Chondrocyte (in vitro differentiated cells): ENCODE measurements around the gene TMEM132E. TPM values are rescaled to one million over a fixed set of nuclear protein-coding genes. Genes with fewer than 3 reads are reported as not detected.

Experiments
- DNase-seq: peaks from one replicate; pipeline ENCODE4 v3.0.0; 2021; ENCODE audit warnings: mixed read lengths, low spot score
- H3K27ac Mint-ChIP-seq: one replicate; pipeline ENCODE4 v1.8.0; 2021; ENCODE audit warnings: mild to moderate bottlenecking, moderate library complexity, mixed read lengths; ENCODE audit not compliant: unreplicated experiment
- H3K27me3 Mint-ChIP-seq: 2 replicates; pipeline ENCODE4 v1.8.0; 2021; ENCODE audit warnings: low read depth, mixed read lengths
- H3K36me3 Mint-ChIP-seq: 2 replicates; pipeline ENCODE4 v1.8.0; 2021; ENCODE audit warnings: low read depth, mixed read lengths
- H3K4me1 Mint-ChIP-seq: 2 replicates; pipeline ENCODE4 v1.8.0; 2021; ENCODE audit warnings: low read depth, mild to moderate bottlenecking, mixed read lengths
- H3K4me3 Mint-ChIP-seq: one replicate; pipeline ENCODE4 v1.8.0; 2021; ENCODE audit warnings: mild to moderate bottlenecking, moderate library complexity, mixed read lengths; ENCODE audit not compliant: unreplicated experiment
- H3K9me3 Mint-ChIP-seq: 2 replicates; pipeline ENCODE4 v1.8.0; 2021; ENCODE audit warnings: low read depth, mixed read lengths
- CTCF ChIP-seq: fragments of 200-600 bp; sonication (generic); IDR thresholded peaks from 2 replicates; pipeline ENCODE4 v1.5.0; 2021; ENCODE audit warnings: antibody characterized with exemption, mild to moderate bottlenecking, moderate library complexity
- total RNA-seq: library from RNA; stranded (reverse); gene quantifications from 3 replicates; pipeline ENCODE4 v1.2.1, GENCODE V29; 2021

The TMEM132E gene
- total RNA-seq, 1 donor from 2014 or later = 0.20 TPM

- no peaks in the 10 kb centered on the region for H3K36me3 Mint-ChIP-seq
- TF ChIP-seq CTCF = no peak
- H3K9me3 Mint-ChIP-seq = no peaks in the 10 kb centered on the region
- no peak for DNase-seq
- no peak overlapping the region for H3K4me3 Mint-ChIP-seq
- H3K4me1 Mint-ChIP-seq = no peaks in the 10 kb centered on the region
- peaks cover 4% of the 10 kb centered on the region for H3K27me3 Mint-ChIP-seq
- no peak overlapping the region for H3K27ac Mint-ChIP-seq
These were observed 96.2 kb downstream of the TMEM132E start for GRCh38 chr17:34675605-34676004.

GRCh38 chr17:34680151-34680550, 100.8 kb downstream of the TMEM132E start:
- H3K4me3 Mint-ChIP-seq = no peak overlapping the region
- no peaks in the 10 kb centered on the region for H3K27me3 Mint-ChIP-seq
- no peaks in the 10 kb centered on the region for H3K9me3 Mint-ChIP-seq
- TF ChIP-seq CTCF = no peak
- no peaks in the 10 kb centered on the region for H3K36me3 Mint-ChIP-seq
- no peak overlapping the region for H3K27ac Mint-ChIP-seq
- no peak for DNase-seq
- no peaks in the 10 kb centered on the region for H3K4me1 Mint-ChIP-seq

GRCh38 chr17:34682305-34682704, 102.9 kb downstream of the TMEM132E start:
- no peak for DNase-seq
- no peaks in the 10 kb centered on the region for H3K27me3 Mint-ChIP-seq
- H3K9me3 Mint-ChIP-seq = no peaks in the 10 kb centered on the region
- H3K4me1 Mint-ChIP-seq = no peaks in the 10 kb centered on the region
- H3K4me3 Mint-ChIP-seq = no peak overlapping the region
- no peak overlapping the region for H3K27ac Mint-ChIP-seq
- TF ChIP-seq CTCF = no peak
- H3K36me3 Mint-ChIP-seq = no peaks in the 10 kb centered on the region

- no peak overlapping the region for H3K4me3 Mint-ChIP-seq
- peaks cover 7% of the 10 kb centered on the region for H3K9me3 Mint-ChIP-seq
- no peaks in the 10 kb centered on the region for H3K27me3 Mint-ChIP-seq
- no peak for TF ChIP-seq CTCF
- no peaks in the 10 kb centered on the region for H3K36me3 Mint-ChIP-seq
- H3K4me1 Mint-ChIP-seq = no peaks in the 10 kb centered on the region
- DNase-seq = no peak
- H3K27ac Mint-ChIP-seq = no peak overlapping the region
These were observed 104.0 kb downstream of the TMEM132E start for GRCh38 chr17:34683390-34683789.

Other genes with a start within 250 kb of the TMEM132E start
- not detected in 3 replicates for gene CCL13, start 223.1 kb upstream of the TMEM132E start, total RNA-seq
- not detected in 3 replicates for gene CCL1, start 216.3 kb upstream of the TMEM132E start, total RNA-seq